ENCODE measurements around the gene CNTLN.

The CNTLN gene

DNA sequence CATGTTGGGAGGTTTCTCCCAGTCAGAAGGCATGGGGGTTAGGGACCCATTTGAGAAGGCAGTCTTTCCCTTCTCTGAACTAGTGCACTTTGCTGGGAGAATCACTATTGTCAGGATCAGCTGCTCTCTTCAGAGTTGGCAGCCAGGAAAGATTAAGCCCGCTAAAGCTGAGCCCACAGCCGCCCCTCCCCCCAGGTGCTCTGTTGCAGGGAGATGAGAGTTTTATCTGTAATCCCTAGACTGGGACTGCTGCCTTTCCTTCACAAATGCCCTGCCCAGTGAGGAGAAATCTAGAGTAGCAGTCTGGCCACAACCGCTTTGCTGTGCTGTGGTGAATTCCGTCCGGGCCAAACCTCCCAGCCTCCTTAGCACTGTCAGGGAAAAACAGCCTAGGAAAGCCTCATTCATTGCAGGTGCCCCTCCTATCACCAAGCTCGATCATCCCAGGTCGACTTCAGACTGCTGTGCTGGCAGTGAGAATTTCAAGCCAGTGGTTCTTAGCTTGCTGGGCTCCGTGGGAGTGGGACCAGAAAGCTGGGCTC is 69.8 kb downstream of the CNTLN start:
- Mint-ChIP-seq H3K4me1 (no peaks in the 10 kb centered on the region), H3K27me3 (ENCODE audit: low read depth) (no peaks in the 10 kb centered on the region)

DNA sequence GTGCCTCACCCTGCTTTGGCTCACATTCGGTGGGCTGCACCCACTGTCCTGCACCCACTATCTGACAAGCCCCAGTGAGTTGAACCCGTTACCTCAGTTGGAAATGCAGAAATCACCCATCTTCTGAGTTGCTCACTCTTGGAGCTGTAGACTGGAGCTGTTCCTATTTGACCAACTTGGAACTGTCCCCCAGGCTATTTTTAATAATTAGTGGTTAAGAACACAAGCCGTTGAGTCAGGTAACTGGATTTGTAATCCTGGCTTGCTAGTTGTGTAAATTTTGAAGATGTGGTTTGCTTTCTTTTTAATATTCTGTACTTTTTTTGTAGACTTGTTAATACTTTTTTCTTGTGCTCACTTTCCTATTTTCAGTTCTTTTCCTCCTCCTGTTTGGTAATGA is 81.2 kb downstream of the CNTLN start:
- H3K4me1 Mint-ChIP-seq: no peaks in the 10 kb centered on the region
- no peaks in the 10 kb centered on the region for H3K27me3 Mint-ChIP-seq (ENCODE audit: low read depth)
- peaks cover 37% of the 10 kb centered on the region for H3K9me3 Mint-ChIP-seq
- H3K36me3 Mint-ChIP-seq (ENCODE audit: low read depth): peaks cover 27% of the 10 kb centered on the region
- H3K4me3 Mint-ChIP-seq: no peak overlapping the region
- TF ChIP-seq, protein P1, sequence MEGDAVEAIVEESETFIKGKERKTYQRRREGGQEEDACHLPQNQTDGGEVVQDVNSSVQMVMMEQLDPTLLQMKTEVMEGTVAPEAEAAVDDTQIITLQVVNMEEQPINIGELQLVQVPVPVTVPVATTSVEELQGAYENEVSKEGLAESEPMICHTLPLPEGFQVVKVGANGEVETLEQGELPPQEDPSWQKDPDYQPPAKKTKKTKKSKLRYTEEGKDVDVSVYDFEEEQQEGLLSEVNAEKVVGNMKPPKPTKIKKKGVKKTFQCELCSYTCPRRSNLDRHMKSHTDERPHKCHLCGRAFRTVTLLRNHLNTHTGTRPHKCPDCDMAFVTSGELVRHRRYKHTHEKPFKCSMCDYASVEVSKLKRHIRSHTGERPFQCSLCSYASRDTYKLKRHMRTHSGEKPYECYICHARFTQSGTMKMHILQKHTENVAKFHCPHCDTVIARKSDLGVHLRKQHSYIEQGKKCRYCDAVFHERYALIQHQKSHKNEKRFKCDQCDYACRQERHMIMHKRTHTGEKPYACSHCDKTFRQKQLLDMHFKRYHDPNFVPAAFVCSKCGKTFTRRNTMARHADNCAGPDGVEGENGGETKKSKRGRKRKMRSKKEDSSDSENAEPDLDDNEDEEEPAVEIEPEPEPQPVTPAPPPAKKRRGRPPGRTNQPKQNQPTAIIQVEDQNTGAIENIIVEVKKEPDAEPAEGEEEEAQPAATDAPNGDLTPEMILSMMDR (IDR thresholded peaks at IDR 0.05; ENCODE audit: unreplicated experiment in 3 of 3): no peak
- H3K27ac Mint-ChIP-seq: no peak overlapping the region

More for the DNA sequence above, 69.8 kb downstream of the CNTLN start:
- TF ChIP-seq, protein P1 (IDR thresholded peaks at IDR 0.05; ENCODE audit: unreplicated experiment in 3 of 3): no peak
- Mint-ChIP-seq H3K9me3 (peaks cover 73% of the 10 kb centered on the region), H3K27ac (no peak overlapping the region), H3K36me3 (ENCODE audit: low read depth) (peaks cover 69% of the 10 kb centered on the region), H3K4me3 (no peak overlapping the region)

DNA sequence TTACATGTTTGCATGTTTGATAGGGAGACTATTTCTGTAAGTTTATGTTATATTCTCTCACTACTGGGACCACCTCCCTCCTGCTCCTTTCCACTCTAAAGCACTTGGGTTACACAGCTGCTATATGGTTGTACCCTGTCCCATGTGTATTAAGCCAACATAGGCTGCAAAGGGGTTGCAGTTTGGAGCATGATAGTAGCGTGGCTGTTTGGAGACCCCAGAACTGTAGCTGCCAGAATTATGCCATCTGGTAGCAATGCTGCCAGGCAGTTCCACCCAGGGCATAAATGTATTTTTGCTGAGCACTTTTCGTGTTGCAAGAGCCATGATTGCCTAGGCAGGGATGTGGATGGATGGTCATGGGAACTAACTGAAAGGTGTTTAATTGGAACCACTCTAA is 81.8 kb downstream of the CNTLN start:
- Mint-ChIP-seq H3K4me1 (no peaks in the 10 kb centered on the region), H3K4me3 (no peak overlapping the region)
- TF ChIP-seq, protein P1 (IDR thresholded peaks at IDR 0.05; ENCODE audit: unreplicated experiment in 3 of 3): no peak

DNA sequence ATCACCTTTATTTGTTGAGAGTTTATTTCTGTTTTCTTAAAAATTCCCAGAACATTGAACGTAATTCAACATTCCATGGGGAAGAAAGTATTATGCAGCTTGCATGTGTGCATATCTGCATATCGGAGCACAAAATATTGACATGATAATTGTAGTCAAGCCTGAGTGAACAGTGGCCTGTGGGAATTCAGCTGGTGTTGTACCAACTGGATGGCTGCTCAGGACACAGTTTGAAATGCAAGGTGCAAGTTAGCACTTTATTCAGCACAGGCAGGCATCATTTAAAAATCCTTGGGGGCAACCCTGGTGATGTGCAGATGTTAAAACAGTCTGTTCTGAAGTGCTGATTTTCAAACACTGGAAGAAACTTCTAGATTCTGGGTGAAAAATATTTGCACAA is 82.4 kb downstream of the CNTLN start:
- TF ChIP-seq, protein P1 (IDR thresholded peaks at IDR 0.05; ENCODE audit: unreplicated experiment in 3 of 3): no peak
- Mint-ChIP-seq H3K27me3 (ENCODE audit: low read depth) (no peaks in the 10 kb centered on the region), H3K4me1 (no peaks in the 10 kb centered on the region), H3K27ac (no peak overlapping the region), H3K36me3 (ENCODE audit: low read depth) (peaks cover 23% of the 10 kb centered on the region), H3K4me3 (no peak overlapping the region), H3K9me3 (peaks cover 27% of the 10 kb centered on the region)

More for the DNA sequence above, 81.8 kb downstream of the CNTLN start:
- H3K27ac Mint-ChIP-seq: no peak overlapping the region
- no peaks in the 10 kb centered on the region for H3K27me3 Mint-ChIP-seq (ENCODE audit: low read depth)
- H3K36me3 Mint-ChIP-seq (ENCODE audit: low read depth): peaks cover 27% of the 10 kb centered on the region
- peaks cover 33% of the 10 kb centered on the region for H3K9me3 Mint-ChIP-seq

DNA sequence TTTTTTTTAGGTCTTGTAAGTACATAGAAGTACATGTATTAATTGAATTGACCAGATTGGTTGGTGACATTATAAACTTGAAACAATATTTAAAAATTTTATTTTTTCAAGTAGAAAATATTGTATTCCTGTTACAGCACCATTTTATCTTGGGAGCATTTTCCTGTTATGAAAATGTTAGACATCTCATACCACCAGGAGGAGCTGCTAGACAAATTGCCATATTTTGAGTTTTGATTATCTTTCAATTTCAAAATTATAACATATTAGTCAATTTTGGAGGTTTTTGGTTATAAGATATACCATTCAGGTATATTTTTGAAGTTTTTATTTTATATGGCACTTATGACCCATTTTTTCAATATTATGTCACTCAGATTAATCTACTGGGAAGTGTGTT is 84.4 kb downstream of the CNTLN start:
- H3K36me3 Mint-ChIP-seq (ENCODE audit: low read depth): peaks cover 6% of the 10 kb centered on the region
- TF ChIP-seq, protein P1 (IDR thresholded peaks at IDR 0.05; ENCODE audit: unreplicated experiment in 3 of 3): peak in 2 of 3 experiments; percentile 21 to 42
- H3K4me3 Mint-ChIP-seq: no peak overlapping the region

DNA sequence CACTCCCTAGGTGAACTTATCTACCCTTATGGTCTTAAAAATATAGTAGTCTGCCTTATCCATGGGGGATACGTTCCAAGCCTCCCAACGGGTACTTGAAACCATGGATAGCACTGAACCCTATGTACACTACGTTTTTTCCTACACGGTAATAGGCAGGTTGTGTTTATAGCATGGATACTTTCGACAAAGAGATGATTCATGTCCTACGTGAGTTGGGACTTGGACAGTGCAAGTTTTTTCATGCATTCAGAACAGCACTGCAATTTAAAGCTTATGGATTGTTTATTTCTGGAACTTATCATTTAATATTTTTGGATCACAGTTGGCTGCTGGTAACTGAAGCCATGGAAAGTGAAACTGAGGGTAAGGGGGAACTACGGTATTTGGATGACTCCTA is 88.1 kb downstream of the CNTLN start:
- Mint-ChIP-seq H3K27ac (no peak overlapping the region), H3K36me3 (ENCODE audit: low read depth) (no peaks in the 10 kb centered on the region), H3K4me1 (no peaks in the 10 kb centered on the region), H3K27me3 (ENCODE audit: low read depth) (no peaks in the 10 kb centered on the region), H3K9me3 (no peaks in the 10 kb centered on the region), H3K4me3 (no peak overlapping the region)
- TF ChIP-seq, protein P1 (IDR thresholded peaks at IDR 0.05; ENCODE audit: unreplicated experiment in 3 of 3): no peak

More for the DNA sequence above, 84.4 kb downstream of the CNTLN start:
- Mint-ChIP-seq H3K27ac (no peak overlapping the region), H3K27me3 (ENCODE audit: low read depth) (no peaks in the 10 kb centered on the region), H3K9me3 (peaks cover 9% of the 10 kb centered on the region), H3K4me1 (no peaks in the 10 kb centered on the region)
